SK-N-SH (cell line): ENCODE results near the gene TP53I3. TPM values are rescaled to one million over a fixed set of nuclear protein-coding genes. Genes with fewer than 3 reads are reported as not detected.
"Not testable (repeated sequence)": the region's sequence is repeated elsewhere in the genome, so short reads cannot be mapped to it uniquely, and the experiment has no call there.

ENCODE experiments used
- CTCF ChIA-PET: fragments of 300-600, 350-600 bp; formaldehyde crosslinking; extraction: SDS; loops from one replicate; lab custom pipeline; 2021; lab: Yijun Ruan, JAX
- POLR2A ChIA-PET: fragments of 350-600 bp; sonication (Branson Sonifier 250); formaldehyde crosslinking; extraction: SDS; loops from one replicate; lab custom pipeline; 2020; ENCODE audit warnings: antibody characterized with exemption, inconsistent platforms; lab: Yijun Ruan, JAX
- DNase-seq: peaks from one replicate; pipeline ENCODE4 v3.0.0; 2012
- H2AFZ ChIP-seq: fragments of 200-600 bp; sonication (generic); 2 replicates; pipeline ENCODE4 v1.8.1; 2016; ENCODE audit warnings: antibody characterized with exemption, mild to moderate bottlenecking, low read depth
- H3F3A ChIP-seq: fragments of 200-600 bp; sonication (generic); replicated peaks from 2 replicates; pipeline ENCODE3; 2016; ENCODE audit warnings: antibody characterized with exemption, mild to moderate bottlenecking; ENCODE audit not compliant: insufficient read depth
- H3K27ac ChIP-seq, 2 experiments: fragments of 200-500 bp in 1 of 2; fragments of 200-600 bp in 1 of 2; sonication (Bioruptor generic) in 1 of 2; sonication (generic), shearing (Covaris generic) in 1 of 2; 2 replicates each; pipeline versions ENCODE4 v1.5.1 to v1.6.1; 2014 to 2016; ENCODE audit warnings: low read depth in 2 of 2, inconsistent platforms in 1 of 2, low read length in 1 of 2, mild to moderate bottlenecking in 1 of 2, mixed read lengths in 1 of 2
- H3K27me3 ChIP-seq: fragments of 200-600 bp; sonication (generic), shearing (Covaris generic); 2 replicates; pipeline ENCODE4 v1.6.1; 2016; ENCODE audit warnings: mixed run types; ENCODE audit not compliant: insufficient read depth
- H3K36me3 ChIP-seq, 2 experiments: fragments of 200-500 bp in 1 of 2; fragments of 200-600 bp in 1 of 2; sonication (Bioruptor generic) in 1 of 2; sonication (generic) in 1 of 2; replicated peaks in 1 of 2; 2 replicates each; pipeline versions ENCODE3 to v1.5.1; 2014 to 2016; ENCODE audit warnings: low read length in 1 of 2, mild to moderate bottlenecking in 1 of 2; ENCODE audit not compliant: insufficient read depth in 2 of 2, control insufficient read depth in 1 of 2
- H3K4me1 ChIP-seq, 2 experiments: fragments of 200-500 bp in 1 of 2; fragments of 200-600 bp in 1 of 2; sonication (Bioruptor generic) in 1 of 2; sonication (generic), shearing (Covaris generic) in 1 of 2; 2 replicates each; pipeline versions ENCODE4 v1.5.1 to v1.6.1; 2014 to 2016; ENCODE audit warnings: low read depth in 1 of 2, low read length in 1 of 2, mixed run types in 1 of 2; ENCODE audit not compliant: insufficient read depth in 2 of 2, control insufficient read depth in 1 of 2
- H3K4me2 ChIP-seq: fragments of 200-600 bp; sonication (generic), shearing (Covaris generic); 2 replicates; pipeline ENCODE4 v1.6.1; 2017; ENCODE audit warnings: mixed run types
- H3K4me3 ChIP-seq, 2 experiments: fragments of 200-500 bp in 1 of 2; fragments of 200-600 bp in 1 of 2; sonication (Bioruptor generic) in 1 of 2; sonication (generic), shearing (Covaris generic) in 1 of 2; 2 replicates each; pipeline versions ENCODE4 v1.5.1 to v1.8.1; 2014 to 2016; ENCODE audit warnings: low read depth in 2 of 2, inconsistent platforms in 1 of 2, low read length in 1 of 2, mild to moderate bottlenecking in 1 of 2, mixed read lengths in 1 of 2, moderate library complexity in 1 of 2
- H3K79me2 ChIP-seq: fragments of 200-600 bp; sonication (generic); 2 replicates; pipeline ENCODE4 v1.8.1; 2017; ENCODE audit warnings: mild to moderate bottlenecking; ENCODE audit not compliant: insufficient read depth
- H3K9ac ChIP-seq: fragments of 200-600 bp; sonication (generic); 2 replicates; pipeline ENCODE4 v1.6.1; 2017; ENCODE audit warnings: mixed run types
- H3K9me2 ChIP-seq: fragments of 200-600 bp; sonication (generic); 2 replicates; pipeline ENCODE4 v1.6.1; 2017; ENCODE audit warnings: mixed run types
- H3K9me3 ChIP-seq: fragments of 200-600 bp; sonication (generic); 2 replicates; pipeline ENCODE4 v1.6.1; 2017; ENCODE audit warnings: mixed run types, mild to moderate bottlenecking, moderate library complexity
- H4K20me1 ChIP-seq: fragments of 200-600 bp; sonication (generic); 2 replicates; pipeline ENCODE4 v1.6.1; 2017; ENCODE audit warnings: mild to moderate bottlenecking, mixed run types; ENCODE audit not compliant: insufficient read depth
- CHD2 ChIP-seq: fragments of 150-350 bp; IDR thresholded peaks from 2 replicates; pipeline ENCODE4 v1.6.1; 2018; ENCODE audit warnings: low read length; ENCODE audit not compliant: partially characterized antibody
- CTCF ChIP-seq: fragments of 200-600 bp; sonication (generic); IDR thresholded peaks from 2 replicates; pipeline ENCODE4 v1.6.1; 2017; ENCODE audit warnings: antibody characterized with exemption, mild to moderate bottlenecking, moderate library complexity
- EP300 ChIP-seq, 2 experiments: IDR thresholded peaks; 2 replicates each; pipeline versions ENCODE4 v1.4.0 to v1.6.1; 2012; ENCODE audit warnings: borderline replicate concordance in 1 of 2, low read depth in 1 of 2, low read length in 1 of 2
- FOXM1 ChIP-seq: IDR thresholded peaks from 2 replicates; pipeline ENCODE4 v1.4.0; 2012; ENCODE audit warnings: low read depth, mild to moderate bottlenecking
- GABPA ChIP-seq: IDR thresholded peaks from 2 replicates; pipeline ENCODE4 v1.4.0; 2012; ENCODE audit warnings: low read depth, mild to moderate bottlenecking
- IRF3 ChIP-seq: fragments of 150-350 bp; IDR thresholded peaks from 2 replicates; pipeline ENCODE4 v1.6.1; 2016; ENCODE audit warnings: mild to moderate bottlenecking, low read depth, low read length
- PBX3 ChIP-seq: IDR thresholded peaks from 2 replicates; pipeline ENCODE4; 2012
- RAD21 ChIP-seq: IDR thresholded peaks from 2 replicates; pipeline ENCODE4 v1.6.1; 2012; ENCODE audit warnings: mild to moderate bottlenecking, low read length
- RFX5 ChIP-seq: IDR thresholded peaks from 2 replicates; pipeline ENCODE4 v1.6.1; 2012; ENCODE audit warnings: mild to moderate bottlenecking, improper control_type of control experiment, low read length
- SIN3A ChIP-seq: IDR thresholded peaks from 2 replicates; pipeline ENCODE4 v1.6.1; 2012; ENCODE audit warnings: low read depth, mild to moderate bottlenecking, low read length, moderate library complexity, borderline replicate concordance
- USF1 ChIP-seq: IDR thresholded peaks from 2 replicates; pipeline ENCODE4 v1.4.0; 2012; ENCODE audit warnings: low read depth, borderline replicate concordance
- YY1 ChIP-seq: IDR thresholded peaks from 2 replicates; pipeline ENCODE4 v1.4.0; 2012; ENCODE audit warnings: low read depth, mild to moderate bottlenecking
- WGBS: methylation state at CpG from one replicate; pipeline ENCODE4 v1.1.6; 2017; ENCODE audit warnings: low lambda C conversion rate; 5-methylcytosine and 5-hydroxymethylcytosine counted together
- polyA plus RNA-seq, 3 experiments: library from polyadenylated mRNA; depleted of rRNA; stranded (reverse); fragments of >200 nt; gene quantifications; 2 replicates each; pipeline ENCODE4 v1.2.3, GENCODE V29; 2012

TP53I3 gene
- polyA plus RNA-seq, 1 of the 3 experiments (the other 2 are of a cell fraction) = 110 TPM

GRCh38 chr2:24110660-24111303 lies 26.1 kb upstream of the TP53I3 start:
- DNase-seq = no peak
- no peaks in the 10 kb centered on the region for H3K27me3 ChIP-seq
- H3K4me1 ChIP-seq = 0 out of 4 replicates have a peak, but pooled peaks cover 0 to 6% of the 10 kb centered on the region in 2 experiments
- 86% methylated on average over 7 of the region's 7 CpGs for WGBS
- H3F3A ChIP-seq = peaks cover 6% of the 10 kb centered on the region
- H2AFZ ChIP-seq = no peak overlapping the region
- ChIA-PET CTCF (interaction anchor here (0.7 to 1.5 kb wide), 3 partner anchors 27 to 362 kb away, joined by 3 to 6 read pairs (median 4); partner anchors contain the start of genes ATAD2B and TP53I3), POLR2A (interaction anchor here (1.2 to 1.7 kb wide), 3 partner anchors 12 to 34 kb away, joined by 3 to 6 read pairs (median 5); partner anchors contain the start of genes PFN4 and SF3B6)
- H3K4me3 ChIP-seq = no peak overlapping the region
- no peaks in the 10 kb centered on the region for H4K20me1 ChIP-seq
- H3K27ac ChIP-seq = no peak overlapping the region
- H3K4me2 ChIP-seq = no peak overlapping the region
- no peaks in the 10 kb centered on the region for H3K79me2 ChIP-seq
- H3K36me3 ChIP-seq = no peaks in the 10 kb centered on the region
- H3K9ac ChIP-seq = no peak overlapping the region
- no peaks in the 10 kb centered on the region for H3K9me2 ChIP-seq
- no peak for TF ChIP-seq PBX3
- no peak for TF ChIP-seq RAD21
- TF ChIP-seq USF1 = no peak
- TF ChIP-seq IRF3 = no peak
- no peak for TF ChIP-seq CHD2
- no peak for TF ChIP-seq SIN3A
- no peak for TF ChIP-seq GABPA
- no peak for TF ChIP-seq EP300 (IDR thresholded peaks at IDR 0.05; ENCODE audit: borderline replicate concordance in 1 of 2, low read depth in 1 of 2, low read length in 1 of 2)
- TF ChIP-seq CTCF = no peak
- TF ChIP-seq YY1 = no peak
- no peak for TF ChIP-seq FOXM1
- TF ChIP-seq RFX5 = no peak
- H3K9me3 ChIP-seq = peaks cover 14% of the 10 kb centered on the region; the same call in 1 of the 2 replicates

GRCh38 chr2:24109431-24109830 lies 24.8 kb upstream of the TP53I3 start:
- not testable (repeated sequence) for DNase-seq, H3K27ac ChIP-seq, H2AFZ ChIP-seq, H3F3A ChIP-seq, H3K9me2 ChIP-seq, H3K79me2 ChIP-seq, H3K36me3 ChIP-seq, H3K9ac ChIP-seq, H3K4me3 ChIP-seq, H3K4me1 ChIP-seq, H4K20me1 ChIP-seq, H3K27me3 ChIP-seq, H3K4me2 ChIP-seq
- ChIA-PET CTCF (interaction anchor here (1.2 kb wide), 1 partner anchor 24 kb away, joined by 3 read pairs; no protein-coding TSS in a partner anchor), POLR2A (interaction anchor here (1.2 to 1.4 kb wide), 2 partner anchors 13 to 33 kb away, joined by 3 to 5 read pairs; partner anchors contain the start of genes PFN4 and SF3B6)
- H3K9me3 ChIP-seq = peaks cover 14% of the 10 kb centered on the region; the same call in 1 of the 2 replicates
- WGBS = 89% methylated on average over 1 of the region's 1 CpG
